Immature natural killer cell (primary cell): ENCODE data around the gene CCDC136. TPM values are rescaled to one million over a fixed set of nuclear protein-coding genes. Genes with fewer than 3 reads are reported as not detected.

Source experiments
- DNase-seq, 3 donors: peaks; one replicate each; pipeline ENCODE4 v3.0.0; 2022; ENCODE audit warnings: mixed read lengths in 1 of 3
- H3K27ac Mint-ChIP-seq, 6 donors: one replicate each; pipeline ENCODE4 v1.8.0; 2020; ENCODE audit warnings: mixed read lengths in 6 of 6, mild to moderate bottlenecking in 5 of 6, inconsistent platforms in 4 of 6, moderate library complexity in 3 of 6
- H3K27me3 Mint-ChIP-seq, 3 donors: one replicate each; pipeline ENCODE4 v1.8.0; 2020 to 2021; ENCODE audit warnings: low read depth in 3 of 3, mild to moderate bottlenecking in 3 of 3, mixed read lengths in 3 of 3, moderate library complexity in 3 of 3, inconsistent platforms in 1 of 3
- H3K36me3 Mint-ChIP-seq, 3 donors: one replicate each; pipeline ENCODE4 v1.8.0; 2020; ENCODE audit warnings: mixed read lengths in 3 of 3, inconsistent platforms in 2 of 3, mild to moderate bottlenecking in 2 of 3
- H3K4me1 Mint-ChIP-seq, 2 donors: one replicate each; pipeline ENCODE4 v1.8.0; 2020; ENCODE audit warnings: inconsistent platforms in 2 of 2, mild to moderate bottlenecking in 2 of 2, mixed read lengths in 2 of 2, moderate library complexity in 1 of 2
- H3K4me3 Mint-ChIP-seq, 5 donors: one replicate each; pipeline ENCODE4 v1.8.0; 2020; ENCODE audit warnings: mild to moderate bottlenecking in 5 of 5, mixed read lengths in 5 of 5, inconsistent platforms in 3 of 5, moderate library complexity in 3 of 5
- H3K9me3 Mint-ChIP-seq, 6 donors: one replicate each; pipeline ENCODE4 v1.8.0; 2020; ENCODE audit warnings: mild to moderate bottlenecking in 6 of 6, mixed read lengths in 6 of 6, inconsistent platforms in 4 of 6, moderate library complexity in 3 of 6
- polyA plus RNA-seq, 3 donors: library from polyadenylated mRNA; unstranded; fragments of 300-500 nt; fragmentation: Illumina TruSeq; gene quantifications; one replicate each; pipeline ENCODE4 v1.2.3, GENCODE V29; 2021

The CCDC136 gene
- polyA plus RNA-seq, result 1 to 10 TPM in 1 of 3 donors, under 1 TPM in 1, not detected in 1; 0.24 to 2.6 TPM

DNA sequence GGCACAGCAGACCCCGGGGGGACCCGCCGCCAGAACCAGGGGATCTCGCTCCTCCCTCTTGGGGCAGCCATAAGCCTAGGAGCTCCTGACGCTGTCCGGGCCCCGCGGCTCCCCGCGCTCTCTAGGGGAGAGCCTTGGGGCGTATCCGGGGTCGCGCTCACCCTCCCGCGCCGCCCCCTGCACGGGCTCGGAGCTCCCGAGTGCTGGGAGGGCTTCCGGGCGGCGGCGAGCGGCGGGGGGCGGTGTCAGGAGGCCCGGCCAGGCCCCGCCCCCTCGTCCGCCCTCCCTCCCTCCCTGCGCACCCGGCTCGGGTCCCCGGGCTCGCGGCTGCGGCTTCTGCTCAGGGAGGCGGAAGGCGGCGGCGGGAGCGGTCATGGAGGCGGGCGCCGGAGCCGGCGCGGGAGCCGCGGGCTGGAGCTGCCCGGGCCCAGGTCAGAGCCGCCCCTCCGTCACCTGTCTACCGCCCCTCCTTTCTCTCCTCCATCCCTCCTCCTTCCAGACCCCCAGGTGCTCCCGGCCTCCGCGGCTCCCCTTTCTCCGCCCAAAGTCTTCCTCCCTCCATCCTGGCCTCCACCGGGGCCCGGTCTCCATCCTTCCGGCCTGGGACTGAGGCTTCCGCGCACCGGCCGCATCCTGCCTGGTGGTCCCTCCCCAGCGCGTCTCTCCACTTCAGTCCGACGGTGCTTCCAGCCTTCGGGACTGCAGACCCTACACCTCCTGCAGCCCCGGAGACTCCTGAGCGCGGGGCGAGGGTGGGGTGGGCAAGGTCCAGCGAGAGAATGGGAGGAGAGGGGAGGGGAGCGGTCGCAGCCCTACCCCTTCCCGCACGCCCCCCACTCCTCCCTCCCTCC is at the start of gene CCDC136:
Gene CCDC136, plus strand, starts transcription at position 848 of the 851 bp plus-strand sequence. CDS start 444 bp downstream, outside the sequence.
- H3K36me3 Mint-ChIP-seq, result peaks cover 3 to 7% (median 4%) of the 10 kb centered on the region in 3 donors
- peak within 1 kb of the TSS in 4 of 6 donors; percentile 6 to 59 (median 32) for H3K27ac Mint-ChIP-seq
- peaks cover 0 to 5% (median 2%) of the 10 kb centered on the region in 3 donors for H3K27me3 Mint-ChIP-seq
- peak within 1 kb of the TSS; percentile 72 to 85 (median 77) for H3K4me3 Mint-ChIP-seq
- H3K4me1 Mint-ChIP-seq, result peaks cover 5 to 8% of the 10 kb centered on the region in 2 donors
- no peaks in the 10 kb centered on the region for H3K9me3 Mint-ChIP-seq
- DNase-seq, result peak; percentile 74 to 83 (median 80)

DNA sequence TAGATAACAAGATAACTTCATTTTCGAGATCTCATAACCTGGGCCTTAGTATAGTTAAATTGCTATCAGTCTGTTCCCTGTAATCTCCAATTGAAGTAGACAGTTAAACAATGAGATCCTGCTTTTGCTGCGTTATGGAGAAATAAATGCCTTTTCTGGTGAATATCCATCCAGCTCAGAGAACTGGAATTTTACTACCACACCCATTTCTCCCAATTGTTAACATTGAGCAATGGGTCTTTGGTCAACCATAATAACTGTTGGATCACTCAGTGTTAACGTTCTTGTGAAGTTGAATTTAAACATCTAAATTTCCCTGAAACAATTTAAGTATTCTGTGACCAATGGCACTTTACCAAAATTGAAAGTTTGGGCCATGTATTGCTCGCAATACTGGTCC is 49.6 kb upstream of the CCDC136 start:
- H3K27ac Mint-ChIP-seq, result peak overlapping the region in 3 of 6 donors; percentile 2 to 30 (median 8)
- peaks cover 0 to 4% (median 0%) of the 10 kb centered on the region in 3 donors for H3K36me3 Mint-ChIP-seq
- H3K27me3 Mint-ChIP-seq, result peaks cover 7 to 10% (median 10%) of the 10 kb centered on the region in 3 donors
- peaks cover 30 to 59% of the 10 kb centered on the region in 2 donors for H3K4me1 Mint-ChIP-seq
- no peak overlapping the region for H3K4me3 Mint-ChIP-seq
- DNase-seq, result no peak
- H3K9me3 Mint-ChIP-seq, result no peaks in the 10 kb centered on the region

GRCh38 chr7:128743112-128743772 is 48.5 kb upstream of the CCDC136 start:
- no peak overlapping the region for H3K4me3 Mint-ChIP-seq
- peaks cover 34 to 64% of the 10 kb centered on the region in 2 donors for H3K4me1 Mint-ChIP-seq
- DNase-seq, result no peak
- peaks cover 7 to 10% (median 10%) of the 10 kb centered on the region in 3 donors for H3K27me3 Mint-ChIP-seq
- H3K9me3 Mint-ChIP-seq, result no peaks in the 10 kb centered on the region
- H3K36me3 Mint-ChIP-seq, result peaks cover 0 to 4% (median 0%) of the 10 kb centered on the region in 3 donors
- peak overlapping the region in 1 of 6 donors; percentile 62 for H3K27ac Mint-ChIP-seq

DNA sequence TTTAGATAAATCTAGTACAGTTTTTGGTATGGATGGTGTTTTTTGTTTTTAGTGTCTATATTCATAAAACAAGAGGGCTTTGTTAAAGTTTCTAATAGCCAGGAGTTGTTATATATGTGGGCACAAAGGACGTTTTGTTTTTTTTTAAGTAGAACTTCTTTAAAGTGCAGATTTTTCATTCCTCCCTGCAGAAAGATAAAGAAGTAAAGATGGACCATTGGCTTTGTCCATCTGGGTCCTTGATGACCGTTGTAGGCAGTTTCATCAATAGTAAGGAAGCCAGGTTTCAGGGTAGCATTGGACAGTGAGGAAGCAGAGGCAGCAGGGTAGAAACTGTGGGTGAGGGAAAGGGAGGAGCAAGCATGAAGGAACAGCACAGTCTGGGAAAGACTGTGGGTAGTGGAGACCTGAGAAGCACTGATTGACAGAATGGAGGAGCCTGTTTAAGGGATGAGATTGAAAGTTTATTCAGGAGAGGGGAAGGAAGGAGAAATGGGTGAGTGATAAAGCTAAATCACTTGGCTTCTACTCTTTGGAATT is 47.3 kb upstream of the CCDC136 start:
- H3K27me3 Mint-ChIP-seq, result peaks cover 2 to 5% (median 2%) of the 10 kb centered on the region in 3 donors
- peaks cover 28 to 65% of the 10 kb centered on the region in 2 donors for H3K4me1 Mint-ChIP-seq
- H3K9me3 Mint-ChIP-seq, result no peaks in the 10 kb centered on the region
- H3K4me3 Mint-ChIP-seq, result no peak overlapping the region
- peak overlapping the region in 2 of 6 donors; percentile 11 to 68 for H3K27ac Mint-ChIP-seq
- DNase-seq, result no peak
- H3K36me3 Mint-ChIP-seq, result peaks cover 0 to 5% (median 4%) of the 10 kb centered on the region in 3 donors

DNA sequence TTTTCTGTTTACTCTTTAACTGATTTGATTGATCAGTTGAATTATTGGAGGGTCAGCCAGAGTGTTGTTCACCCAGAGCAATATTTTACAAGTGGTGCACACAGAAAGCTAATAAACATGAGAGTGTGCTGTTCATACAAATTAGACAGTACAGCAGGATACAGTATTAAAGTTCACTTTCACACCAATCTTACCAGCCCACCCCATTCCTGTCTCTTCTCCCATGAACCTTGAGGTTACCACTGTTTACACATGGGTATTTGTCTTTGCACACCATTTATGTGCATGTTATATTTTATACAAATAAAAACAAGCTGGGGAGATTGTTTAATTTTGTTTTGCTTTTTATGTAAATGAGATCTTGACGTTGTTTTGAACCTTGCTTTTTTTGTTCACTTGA is 46.1 kb upstream of the CCDC136 start:
- Mint-ChIP-seq H3K27me3 (no peaks in the 10 kb centered on the region), H3K4me1 (peaks cover 16 to 53% of the 10 kb centered on the region in 2 donors), H3K27ac (no peak overlapping the region), H3K36me3 (peaks cover 4 to 15% (median 8%) of the 10 kb centered on the region in 3 donors), H3K9me3 (no peaks in the 10 kb centered on the region), H3K4me3 (no peak overlapping the region)
- DNase-seq, result no peak

DNA sequence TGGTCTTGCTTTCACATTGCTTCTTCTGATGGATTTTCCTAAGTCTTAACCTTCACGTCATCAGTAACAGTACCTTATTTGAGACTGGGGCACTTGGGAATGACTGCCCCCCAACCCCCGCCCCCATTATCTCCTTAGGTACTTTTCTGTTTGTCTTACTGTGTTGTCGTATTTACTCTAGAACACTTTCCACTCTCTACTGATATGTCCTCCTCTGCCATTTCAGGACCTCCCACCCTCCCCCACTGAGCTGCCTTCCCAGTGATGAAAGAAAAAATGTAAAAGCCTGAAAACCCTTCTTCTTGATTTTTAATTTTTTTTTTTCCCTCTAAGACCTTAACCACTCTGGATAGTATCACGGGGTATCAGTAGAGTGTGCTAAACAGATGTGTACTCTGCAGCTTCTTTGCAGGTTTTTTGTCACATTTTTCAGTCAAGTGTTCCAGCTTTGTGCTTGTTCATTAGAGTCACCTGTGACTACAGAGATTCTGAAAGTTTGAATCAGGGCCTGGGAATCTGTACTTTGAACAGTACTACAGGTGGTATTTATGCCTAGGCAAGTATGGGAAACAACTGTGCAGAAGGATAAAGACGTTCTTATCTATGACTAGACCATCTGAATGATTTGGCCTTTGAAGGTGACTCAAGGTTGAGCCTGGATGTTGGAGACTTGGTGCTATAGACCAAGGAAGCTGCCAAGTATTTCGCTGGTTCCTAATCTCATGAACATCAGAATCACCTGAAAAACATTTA is 44.3 kb upstream of the CCDC136 start:
- peak overlapping the region in 1 of 6 donors; percentile 38 for H3K27ac Mint-ChIP-seq
- peaks cover 4 to 15% (median 8%) of the 10 kb centered on the region in 3 donors for H3K36me3 Mint-ChIP-seq
- no peak for DNase-seq
- no peaks in the 10 kb centered on the region for H3K9me3 Mint-ChIP-seq
- no peak overlapping the region for H3K4me3 Mint-ChIP-seq
- H3K27me3 Mint-ChIP-seq, result no peaks in the 10 kb centered on the region
- H3K4me1 Mint-ChIP-seq, result peaks cover 10 to 35% of the 10 kb centered on the region in 2 donors

GRCh38 chr7:128752251-128752650 is 39.5 kb upstream of the CCDC136 start:
- H3K9me3 Mint-ChIP-seq, result no peaks in the 10 kb centered on the region
- H3K4me1 Mint-ChIP-seq, result peaks cover 4 to 22% of the 10 kb centered on the region in 2 donors
- no peak overlapping the region for H3K27ac Mint-ChIP-seq
- no peak for DNase-seq
- H3K36me3 Mint-ChIP-seq, result peaks cover 8 to 37% (median 20%) of the 10 kb centered on the region in 3 donors
- no peak overlapping the region for H3K4me3 Mint-ChIP-seq
- H3K27me3 Mint-ChIP-seq, result peaks cover 0 to 2% (median 2%) of the 10 kb centered on the region in 3 donors

GRCh38 chr7:128755075-128755818 is 36.5 kb upstream of the CCDC136 start:
- Mint-ChIP-seq H3K36me3 (peaks cover 6 to 43% (median 18%) of the 10 kb centered on the region in 3 donors), H3K4me3 (no peak overlapping the region), H3K9me3 (no peaks in the 10 kb centered on the region), H3K27me3 (peaks cover 0 to 2% (median 2%) of the 10 kb centered on the region in 3 donors), H3K27ac (peak overlapping the region in 1 of 6 donors; percentile 16), H3K4me1 (peaks cover 0 to 7% of the 10 kb centered on the region in 2 donors)
- DNase-seq, result no peak

- Mint-ChIP-seq H3K4me1 (peaks cover 0 to 7% of the 10 kb centered on the region in 2 donors), H3K27me3 (peaks cover 0 to 2% (median 2%) of the 10 kb centered on the region in 3 donors), H3K27ac (no peak overlapping the region), H3K36me3 (peaks cover 4 to 38% (median 16%) of the 10 kb centered on the region in 3 donors), H3K9me3 (no peaks in the 10 kb centered on the region), H3K4me3 (no peak overlapping the region)
- no peak for DNase-seq
Measured at GRCh38 chr7:128755819-128756476, 35.8 kb upstream of the CCDC136 start.

DNA sequence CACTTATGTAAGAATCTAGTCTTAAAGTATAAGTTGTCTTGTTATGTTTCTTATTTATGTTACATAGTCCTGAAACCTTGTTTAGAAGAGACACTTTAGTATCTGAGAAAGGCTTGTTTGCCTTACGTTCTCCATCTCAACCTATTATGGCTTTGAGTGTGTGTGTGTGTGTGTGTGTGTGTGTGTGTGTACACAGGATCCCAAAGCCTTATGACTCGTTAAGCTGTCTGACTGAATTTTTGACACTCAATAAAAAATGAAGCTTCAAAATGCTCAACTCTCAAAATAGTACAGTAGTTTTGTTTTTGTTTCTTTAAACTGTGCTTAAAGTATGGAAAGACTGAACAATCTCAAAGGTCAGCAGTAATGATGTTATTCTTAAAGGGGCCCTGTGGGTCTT is 34.6 kb upstream of the CCDC136 start:
- Mint-ChIP-seq H3K4me3 (no peak overlapping the region), H3K27ac (no peak overlapping the region), H3K9me3 (no peaks in the 10 kb centered on the region), H3K27me3 (peaks cover 0 to 2% (median 2%) of the 10 kb centered on the region in 3 donors), H3K36me3 (peaks cover 9 to 44% (median 20%) of the 10 kb centered on the region in 3 donors), H3K4me1 (peaks cover 0 to 7% of the 10 kb centered on the region in 2 donors)
- no peak for DNase-seq

DNA sequence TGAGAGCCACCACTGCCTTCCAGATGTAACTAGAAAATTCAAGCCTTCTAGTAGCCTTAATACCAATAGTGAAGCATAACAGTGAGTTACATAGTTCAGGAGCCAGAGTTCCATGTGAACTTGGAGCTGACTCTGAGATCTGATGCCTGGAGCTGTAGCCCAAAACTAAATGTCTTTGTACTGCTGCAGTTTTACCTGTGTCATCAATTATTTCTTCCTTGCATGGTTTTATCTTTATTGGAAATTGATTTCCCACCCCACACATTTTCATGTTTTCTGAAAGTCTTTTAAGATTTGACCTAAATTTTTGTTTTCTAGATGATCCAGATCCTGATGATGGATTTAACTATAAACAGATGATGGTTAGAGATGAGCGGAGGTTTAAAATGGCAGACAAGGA is 33.2 kb upstream of the CCDC136 start:
- Mint-ChIP-seq H3K36me3 (peaks cover 9 to 44% (median 17%) of the 10 kb centered on the region in 3 donors), H3K27ac (peak overlapping the region in 1 of 6 donors; percentile 5), H3K27me3 (peaks cover 0 to 2% (median 2%) of the 10 kb centered on the region in 3 donors), H3K9me3 (no peaks in the 10 kb centered on the region), H3K4me3 (no peak overlapping the region), H3K4me1 (no peaks in the 10 kb centered on the region)
- DNase-seq, result no peak

DNA sequence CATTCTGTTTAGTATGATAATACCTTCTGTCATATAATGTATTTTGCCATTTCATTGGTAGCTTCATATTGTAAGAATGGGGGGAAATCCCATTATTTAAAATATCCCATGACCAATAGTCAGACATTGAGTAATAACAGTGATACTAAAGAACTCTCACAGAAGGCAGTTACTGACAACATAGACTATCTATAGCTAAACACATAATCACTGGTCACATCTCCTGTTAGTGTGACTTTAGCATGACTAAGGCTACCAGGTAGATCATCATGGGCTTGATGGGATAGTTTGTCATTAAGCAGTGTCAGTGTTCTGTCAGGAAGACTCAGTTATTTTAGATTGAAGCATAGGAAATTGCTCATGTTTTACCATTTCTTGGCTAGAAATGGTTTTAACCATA is 32.5 kb upstream of the CCDC136 start:
- Mint-ChIP-seq H3K27me3 (peaks cover 0 to 2% (median 2%) of the 10 kb centered on the region in 3 donors), H3K4me3 (no peak overlapping the region), H3K27ac (no peak overlapping the region), H3K4me1 (no peaks in the 10 kb centered on the region), H3K9me3 (no peaks in the 10 kb centered on the region), H3K36me3 (peaks cover 9 to 42% (median 14%) of the 10 kb centered on the region in 3 donors)
- no peak for DNase-seq
